Neural cell (in vitro differentiated cells): ENCODE data around the gene RILPL2.

Source experiments
- CTCF ChIP-seq: fragments of 450-650 bp; IDR thresholded peaks from 2 replicates; pipeline ENCODE4 v1.5.1; 2014; ENCODE audit warnings: antibody characterized with exemption, mild to moderate bottlenecking, moderate library complexity; ENCODE audit not compliant: poor library complexity, severe bottlenecking
- EZH2 ChIP-seq: fragments of 200-600, 300-800 bp; shearing (Covaris generic), sonication (generic); IDR thresholded peaks from 2 replicates; pipeline ENCODE4 v1.6.1; 2014; ENCODE audit warnings: antibody characterized with exemption, low read length, borderline replicate concordance, mild to moderate bottlenecking; ENCODE audit not compliant: insufficient read depth, poor library complexity, severe bottlenecking

- no peak for TF ChIP-seq EZH2
- no peak for TF ChIP-seq CTCF
Observed at GRCh38 chr12:123485756-123486155, 49.3 kb upstream of the RILPL2 start.
